ENCODE data around the gene PNMA1. TPM values are rescaled to one million over a fixed set of nuclear protein-coding genes. Genes with fewer than 3 reads are reported as not detected.

PNMA1 gene
- total RNA-seq, 1 donor from 2014 or later: 23.6 TPM

- no peak for TF ChIP-seq CTCF (conservative IDR thresholded peaks at IDR 0.05; ENCODE audit: low read depth, low read length)
- no peak overlapping the region for H3K4me3 ChIP-seq (ENCODE audit: low read depth, low read length)
- DNase-seq (ENCODE audit: low read depth): no peak
Observed at GRCh38 chr14:73719791-73720190, 5.6 kb upstream of the PNMA1 start.

- TF ChIP-seq CTCF (conservative IDR thresholded peaks at IDR 0.05; ENCODE audit: low read depth, low read length): no peak
- no peak for DNase-seq (ENCODE audit: low read depth)
- H3K4me3 ChIP-seq (ENCODE audit: low read depth, low read length): no peak overlapping the region
Observed at GRCh38 chr14:73719361-73719760, 5.2 kb upstream of the PNMA1 start.

GRCh38 chr14:73718418-73719251 lies 4.5 kb upstream of the PNMA1 start:
- no peak for TF ChIP-seq CTCF (conservative IDR thresholded peaks at IDR 0.05; ENCODE audit: low read depth, low read length)
- H3K4me3 ChIP-seq (ENCODE audit: low read depth, low read length): no peak overlapping the region
- DNase-seq (ENCODE audit: low read depth): no peak

GRCh38 chr14:73717711-73718417 lies 3.7 kb upstream of the PNMA1 start:
- DNase-seq (ENCODE audit: low read depth): no peak
- H3K4me3 ChIP-seq (ENCODE audit: low read depth, low read length): no peak overlapping the region
- TF ChIP-seq CTCF (conservative IDR thresholded peaks at IDR 0.05; ENCODE audit: low read depth, low read length): no peak

GRCh38 chr14:73717266-73717665 lies 3.1 kb upstream of the PNMA1 start:
- no peak for DNase-seq (ENCODE audit: low read depth)
- no peak for TF ChIP-seq CTCF (conservative IDR thresholded peaks at IDR 0.05; ENCODE audit: low read depth, low read length)
- no peak overlapping the region for H3K4me3 ChIP-seq (ENCODE audit: low read depth, low read length)

- no peak for TF ChIP-seq CTCF (conservative IDR thresholded peaks at IDR 0.05; ENCODE audit: low read depth, low read length)
- DNase-seq (ENCODE audit: low read depth): no peak
- H3K4me3 ChIP-seq (ENCODE audit: low read depth, low read length): no peak overlapping the region
Observed at GRCh38 chr14:73715707-73716106, 1.5 kb upstream of the PNMA1 start.
